Hepatic stellate cell (primary cell): ENCODE measurements around the gene COL16A1.

ENCODE experiments used
- DNase-seq: peaks from one replicate; pipeline ENCODE4 v3.0.0; 2011; ENCODE audit warnings: low spot score

Gene COL16A1

GRCh38 chr1:31706384-31707058 is 2.7 kb upstream of the COL16A1 start:
- no peak for DNase-seq

- peak; percentile 63 for DNase-seq
These were observed 1.5 kb upstream of the COL16A1 start for GRCh38 chr1:31705080-31705866.

- DNase-seq, result peak; percentile 61
These were observed 658 bp upstream of the COL16A1 start for GRCh38 chr1:31704271-31705079.

- no peak for DNase-seq
These were observed 897 bp downstream of the COL16A1 start for GRCh38 chr1:31702836-31703404.

- peak; percentile 96 for DNase-seq
These were observed 2.6 kb downstream of the COL16A1 start for GRCh38 chr1:31701091-31701736.

- DNase-seq, result no peak
These were observed 3.2 kb downstream of the COL16A1 start for GRCh38 chr1:31700468-31701090.

- DNase-seq, result no peak
These were observed 4.4 kb downstream of the COL16A1 start for GRCh38 chr1:31699341-31699891.

GRCh38 chr1:31697369-31697984 is 6.3 kb downstream of the COL16A1 start:
- DNase-seq, result no peak

GRCh38 chr1:31696242-31696641 is 7.6 kb downstream of the COL16A1 start:
- DNase-seq, result no peak

GRCh38 chr1:31695327-31695726 is 8.5 kb downstream of the COL16A1 start:
- no peak for DNase-seq

- DNase-seq, result no peak
These were observed 8.9 kb downstream of the COL16A1 start for GRCh38 chr1:31694964-31695313.

- DNase-seq, result no peak
These were observed 9.5 kb downstream of the COL16A1 start for GRCh38 chr1:31694069-31694963.

- no peak for DNase-seq
These were observed 10.6 kb downstream of the COL16A1 start for GRCh38 chr1:31693231-31693630.

- DNase-seq, result no peak
These were observed 11.9 kb downstream of the COL16A1 start for GRCh38 chr1:31691951-31692350.

GRCh38 chr1:31691446-31691845 is 12.4 kb downstream of the COL16A1 start:
- no peak for DNase-seq

GRCh38 chr1:31690921-31691320 is 12.9 kb downstream of the COL16A1 start:
- DNase-seq, result no peak

- peak; percentile 97 for DNase-seq
These were observed 14.0 kb downstream of the COL16A1 start for GRCh38 chr1:31689854-31690253.

GRCh38 chr1:31689379-31689778 is 14.4 kb downstream of the COL16A1 start:
- no peak for DNase-seq

- no peak for DNase-seq
These were observed 15.4 kb downstream of the COL16A1 start for GRCh38 chr1:31688233-31688918.
